ENCODE measurements around the gene SCUBE3.

DNA sequence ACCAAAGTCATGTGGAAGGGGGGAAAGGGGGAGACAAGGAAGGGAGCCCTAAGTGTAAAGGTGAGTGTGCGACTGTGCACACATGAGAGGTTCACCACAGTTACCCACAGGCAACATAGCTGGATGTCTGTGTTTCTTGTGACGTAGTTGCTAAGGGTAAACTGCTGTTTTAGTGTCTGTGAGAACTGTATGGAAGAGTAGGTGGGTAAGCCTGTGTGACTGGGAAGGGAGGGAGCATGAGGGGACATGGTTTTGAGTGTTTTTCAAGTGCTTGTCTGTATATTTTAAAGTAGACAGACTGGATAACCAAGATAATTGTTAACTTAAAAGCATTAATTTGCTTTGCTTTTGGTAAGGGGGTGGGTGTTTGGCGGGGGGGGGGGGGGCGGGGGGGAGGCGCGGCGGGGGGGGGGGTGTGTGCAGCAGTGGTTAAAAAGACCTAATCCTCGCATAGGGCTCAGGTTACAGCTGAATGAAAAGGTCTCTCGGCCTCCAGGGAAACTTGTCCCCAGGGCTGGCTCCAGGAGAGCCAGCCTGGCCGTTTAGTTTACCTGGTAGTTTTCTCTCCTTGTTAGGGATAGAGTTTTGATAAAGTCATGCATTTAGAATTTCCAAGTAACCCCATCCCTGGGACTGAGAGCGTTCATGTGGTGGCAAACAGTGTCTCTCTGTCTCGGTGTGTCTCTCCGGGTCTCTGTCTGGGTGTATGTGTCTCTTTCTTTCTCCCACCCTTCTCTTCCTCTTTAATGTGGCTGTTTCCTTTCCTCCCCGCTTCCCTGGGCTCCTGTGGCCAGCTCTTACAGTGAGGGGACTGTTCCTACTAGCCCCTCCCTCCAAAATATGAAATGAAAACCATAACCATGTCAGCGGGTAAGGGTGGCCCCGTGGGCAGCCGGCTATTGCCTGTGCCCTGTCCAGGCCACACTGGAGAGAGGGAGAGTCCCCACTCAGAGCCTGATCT is 3.4 kb downstream of the SCUBE3 start:
- TF ChIP-seq, protein P1, sequence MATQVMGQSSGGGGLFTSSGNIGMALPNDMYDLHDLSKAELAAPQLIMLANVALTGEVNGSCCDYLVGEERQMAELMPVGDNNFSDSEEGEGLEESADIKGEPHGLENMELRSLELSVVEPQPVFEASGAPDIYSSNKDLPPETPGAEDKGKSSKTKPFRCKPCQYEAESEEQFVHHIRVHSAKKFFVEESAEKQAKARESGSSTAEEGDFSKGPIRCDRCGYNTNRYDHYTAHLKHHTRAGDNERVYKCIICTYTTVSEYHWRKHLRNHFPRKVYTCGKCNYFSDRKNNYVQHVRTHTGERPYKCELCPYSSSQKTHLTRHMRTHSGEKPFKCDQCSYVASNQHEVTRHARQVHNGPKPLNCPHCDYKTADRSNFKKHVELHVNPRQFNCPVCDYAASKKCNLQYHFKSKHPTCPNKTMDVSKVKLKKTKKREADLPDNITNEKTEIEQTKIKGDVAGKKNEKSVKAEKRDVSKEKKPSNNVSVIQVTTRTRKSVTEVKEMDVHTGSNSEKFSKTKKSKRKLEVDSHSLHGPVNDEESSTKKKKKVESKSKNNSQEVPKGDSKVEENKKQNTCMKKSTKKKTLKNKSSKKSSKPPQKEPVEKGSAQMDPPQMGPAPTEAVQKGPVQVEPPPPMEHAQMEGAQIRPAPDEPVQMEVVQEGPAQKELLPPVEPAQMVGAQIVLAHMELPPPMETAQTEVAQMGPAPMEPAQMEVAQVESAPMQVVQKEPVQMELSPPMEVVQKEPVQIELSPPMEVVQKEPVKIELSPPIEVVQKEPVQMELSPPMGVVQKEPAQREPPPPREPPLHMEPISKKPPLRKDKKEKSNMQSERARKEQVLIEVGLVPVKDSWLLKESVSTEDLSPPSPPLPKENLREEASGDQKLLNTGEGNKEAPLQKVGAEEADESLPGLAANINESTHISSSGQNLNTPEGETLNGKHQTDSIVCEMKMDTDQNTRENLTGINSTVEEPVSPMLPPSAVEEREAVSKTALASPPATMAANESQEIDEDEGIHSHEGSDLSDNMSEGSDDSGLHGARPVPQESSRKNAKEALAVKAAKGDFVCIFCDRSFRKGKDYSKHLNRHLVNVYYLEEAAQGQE (IDR thresholded peaks at IDR 0.05; ENCODE audit: low read depth) = no peak
- TF ChIP-seq TAF1 (IDR thresholded peaks at IDR 0.05; ENCODE audit: low read depth) (no peak), FOXM1 (IDR thresholded peaks at IDR 0.05; ENCODE audit: borderline replicate concordance, low read depth) (no peak), RAD21 (IDR thresholded peaks at IDR 0.05; ENCODE audit: low read depth) (no peak), ZBTB7A (IDR thresholded peaks at IDR 0.05; ENCODE audit: low read depth) (no peak), EP300 (IDR thresholded peaks at IDR 0.05; ENCODE audit: borderline replicate concordance) (no peak), YY1 (IDR thresholded peaks at IDR 0.05; ENCODE audit: low read depth) (no peak), MAX (IDR thresholded peaks at IDR 0.05) (no peak), CEBPB (IDR thresholded peaks at IDR 0.05) (no peak), NFIC (IDR thresholded peaks at IDR 0.05) (no peak), EGR1 (IDR thresholded peaks at IDR 0.05) (no peak), CREB1 (IDR thresholded peaks at IDR 0.05; ENCODE audit: low read depth) (no peak), USF1 (IDR thresholded peaks at IDR 0.05) (no peak)
